Measurements from ENCODE around the gene FOXO3B.
"Not testable (repeated sequence)": the region's sequence is repeated elsewhere in the genome, so short reads cannot be mapped to it uniquely, and the experiment has no call there.

Gene FOXO3B

DNA sequence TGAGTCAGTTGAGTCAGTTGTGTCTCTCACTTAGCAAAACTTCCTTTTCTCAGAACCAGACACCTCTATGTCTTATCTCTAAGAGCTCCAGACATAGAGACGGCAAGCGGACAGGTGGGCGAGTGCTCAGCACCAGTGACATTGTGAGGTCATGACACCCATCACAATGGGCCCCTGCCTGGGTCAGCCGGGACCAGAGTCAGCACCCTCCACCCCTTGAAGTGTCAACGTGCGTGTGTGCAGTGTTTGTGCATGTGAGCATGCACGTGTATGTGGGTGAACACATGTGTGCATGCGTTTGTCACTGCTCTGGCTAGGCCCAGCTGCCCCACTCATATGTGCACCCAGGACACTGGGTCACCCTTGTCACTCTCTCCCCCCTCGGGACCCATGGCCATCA, 37.8 kb downstream of the FOXO3B start, which contains the start of gene TBC1D28:
Gene TBC1D28, minus strand, starts transcription at position 101 of the 400 bp plus-strand sequence. CDS start 3,039 bp downstream, outside the sequence.
- not testable (repeated sequence) for DNase-seq

- DNase-seq = not testable (repeated sequence)
Measured at GRCh38 chr17:18643124-18643523, 39.0 kb downstream of the FOXO3B start.

DNA sequence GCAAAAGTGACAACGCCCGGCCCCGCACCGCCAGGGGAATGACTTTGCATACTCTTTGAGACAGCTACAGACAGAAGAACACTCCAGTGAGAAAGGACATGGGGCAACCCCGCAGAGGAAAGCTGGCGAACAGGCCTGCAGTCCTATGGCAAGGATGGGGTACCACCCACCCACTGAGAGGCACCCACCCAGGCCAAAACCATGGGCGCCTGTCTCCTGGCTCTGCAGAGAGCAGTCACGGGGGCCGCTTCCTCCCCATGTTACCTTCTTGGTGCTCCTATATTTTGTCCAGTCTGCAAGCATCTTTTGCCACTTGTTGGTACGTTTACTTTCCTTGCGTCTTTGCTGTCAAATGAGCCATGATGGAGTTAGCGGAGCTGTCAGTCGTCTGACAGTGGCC, 43.8 kb downstream of the FOXO3B start:
- peak; percentile 2 for DNase-seq

DNA sequence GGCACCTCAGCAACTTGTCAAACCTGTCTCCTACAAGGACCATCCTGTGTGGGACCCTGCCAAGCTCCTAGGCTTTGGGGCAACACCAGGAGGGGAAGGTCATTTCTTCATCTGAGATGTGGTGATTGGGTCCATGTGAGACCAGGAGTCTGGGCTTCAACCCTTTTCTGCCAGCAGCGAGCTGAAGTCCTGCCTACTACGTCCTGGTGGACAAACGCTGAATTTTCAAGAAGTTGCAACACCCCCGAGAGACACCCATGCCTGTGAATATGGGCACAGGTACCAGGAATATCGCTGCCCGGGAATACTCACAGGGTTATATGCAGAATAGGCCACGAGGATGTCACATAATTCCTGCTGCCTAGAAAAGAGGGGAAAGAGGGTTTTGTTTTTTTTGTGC, 45.9 kb downstream of the FOXO3B start:
- DNase-seq = not testable (repeated sequence)

DNA sequence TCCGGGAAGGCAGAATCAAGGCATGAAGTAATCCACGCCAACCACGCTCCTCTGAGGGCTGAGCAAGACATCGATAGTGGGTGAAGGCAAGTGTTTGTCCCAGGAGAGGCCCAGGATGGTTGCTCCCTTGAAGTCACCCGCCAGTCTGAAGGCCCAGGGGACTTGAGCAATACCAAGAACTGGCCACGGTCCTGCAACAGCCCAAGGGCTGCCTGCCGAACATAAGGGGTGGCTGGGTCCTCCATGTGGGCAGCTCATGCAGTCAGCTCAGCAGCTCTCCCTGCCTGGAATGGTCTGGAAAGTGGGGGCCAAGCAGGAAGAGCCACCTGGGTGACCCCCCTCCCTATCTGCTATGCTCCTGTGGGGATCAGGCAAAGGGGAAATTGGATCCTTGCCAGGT, 46.3 kb downstream of the FOXO3B start:
- not testable (repeated sequence) for DNase-seq

GRCh38 chr17:18634550-18635263, 47.4 kb downstream of the FOXO3B start:
- not testable (repeated sequence) for DNase-seq

Measured in OCI-M1 (cell line).